Measurements from ENCODE around the gene NUCB2.

- TF ChIP-seq, protein P1, sequence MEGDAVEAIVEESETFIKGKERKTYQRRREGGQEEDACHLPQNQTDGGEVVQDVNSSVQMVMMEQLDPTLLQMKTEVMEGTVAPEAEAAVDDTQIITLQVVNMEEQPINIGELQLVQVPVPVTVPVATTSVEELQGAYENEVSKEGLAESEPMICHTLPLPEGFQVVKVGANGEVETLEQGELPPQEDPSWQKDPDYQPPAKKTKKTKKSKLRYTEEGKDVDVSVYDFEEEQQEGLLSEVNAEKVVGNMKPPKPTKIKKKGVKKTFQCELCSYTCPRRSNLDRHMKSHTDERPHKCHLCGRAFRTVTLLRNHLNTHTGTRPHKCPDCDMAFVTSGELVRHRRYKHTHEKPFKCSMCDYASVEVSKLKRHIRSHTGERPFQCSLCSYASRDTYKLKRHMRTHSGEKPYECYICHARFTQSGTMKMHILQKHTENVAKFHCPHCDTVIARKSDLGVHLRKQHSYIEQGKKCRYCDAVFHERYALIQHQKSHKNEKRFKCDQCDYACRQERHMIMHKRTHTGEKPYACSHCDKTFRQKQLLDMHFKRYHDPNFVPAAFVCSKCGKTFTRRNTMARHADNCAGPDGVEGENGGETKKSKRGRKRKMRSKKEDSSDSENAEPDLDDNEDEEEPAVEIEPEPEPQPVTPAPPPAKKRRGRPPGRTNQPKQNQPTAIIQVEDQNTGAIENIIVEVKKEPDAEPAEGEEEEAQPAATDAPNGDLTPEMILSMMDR (optimal IDR thresholded peaks at IDR 0.05 in 1 of 3, IDR thresholded peaks at IDR 0.05 in 1 of 3, conservative IDR thresholded peaks at IDR 0.05 in 1 of 3; ENCODE audit: extremely low read depth in 1 of 3, insufficient read depth in 2 of 3, low read length in 3 of 3) = no peak
- TF ChIP-seq EZH2 (IDR thresholded peaks at IDR 0.05; ENCODE audit: low read length) = no peak
Observed at GRCh38 chr11:17287058-17287457, 10.5 kb downstream of the NUCB2 start.
